H9 (cell line): ENCODE results near the gene PRRC2B. TPM values are rescaled to one million over a fixed set of nuclear protein-coding genes. Genes with fewer than 3 reads are reported as not detected.

ENCODE experiments used
- DNase-seq: peaks from one replicate; pipeline ENCODE4 v3.0.0-alpha.2; 2017
- H2AFZ ChIP-seq: one replicate; pipeline ENCODE4 v1.6.1; 2013; ENCODE audit warnings: mild to moderate bottlenecking, low read length, control low read depth, moderate library complexity
- H2AK5ac ChIP-seq: 2 replicates; pipeline ENCODE4 v1.6.1; 2013; ENCODE audit warnings: low read length, control low read depth, mixed read lengths; ENCODE audit not compliant: insufficient read length
- H2BK120ac ChIP-seq: one replicate; pipeline ENCODE4 v1.6.1; 2013; ENCODE audit warnings: low read depth, mild to moderate bottlenecking, low read length, control low read depth, inconsistent platforms; ENCODE audit not compliant: poor library complexity, severe bottlenecking
- H2BK12ac ChIP-seq: 2 replicates; pipeline ENCODE4 v1.6.1; 2013; ENCODE audit warnings: low read length, control low read depth, mixed read lengths, low read depth; ENCODE audit not compliant: insufficient read length
- H2BK15ac ChIP-seq: 2 replicates; pipeline ENCODE4 v1.6.1; 2013; ENCODE audit warnings: low read depth, low read length, control low read depth
- H2BK20ac ChIP-seq: one replicate; pipeline ENCODE4 v1.6.1; 2013; ENCODE audit warnings: low read depth, mild to moderate bottlenecking, low read length, control low read depth, inconsistent platforms; ENCODE audit not compliant: poor library complexity, severe bottlenecking
- H2BK5ac ChIP-seq: 2 replicates; pipeline ENCODE4 v1.6.1; 2013; ENCODE audit warnings: low read length, control low read depth, mixed read lengths; ENCODE audit not compliant: insufficient read length
- H3K14ac ChIP-seq: 2 replicates; pipeline ENCODE4 v1.6.1; 2013; ENCODE audit warnings: low read length, control low read depth; ENCODE audit not compliant: insufficient read depth
- H3K18ac ChIP-seq: 2 replicates; pipeline ENCODE4 v1.6.1; 2013; ENCODE audit warnings: low read depth, mild to moderate bottlenecking, mixed read lengths, low read length, control low read depth; ENCODE audit not compliant: insufficient read length
- H3K23ac ChIP-seq: 2 replicates; pipeline ENCODE4 v1.6.1; 2013; ENCODE audit warnings: low read length, control low read depth, mixed read lengths, low read depth; ENCODE audit not compliant: insufficient read length
- H3K23me2 ChIP-seq: 2 replicates; pipeline ENCODE4 v1.6.1; 2013; ENCODE audit warnings: low read depth, mild to moderate bottlenecking, mixed read lengths, low read length, control low read depth; ENCODE audit not compliant: insufficient read length, poor library complexity, severe bottlenecking
- H3K27ac ChIP-seq: 2 replicates; pipeline ENCODE4 v1.5.1; 2013; ENCODE audit warnings: low read length, control low read depth, mixed read lengths, low read depth; ENCODE audit not compliant: insufficient read length
- H3K27me3 ChIP-seq: 2 replicates; pipeline ENCODE4 v1.6.1; 2013; ENCODE audit warnings: low read length, control low read depth, inconsistent platforms; ENCODE audit not compliant: insufficient read depth
- H3K4ac ChIP-seq: 2 replicates; pipeline ENCODE4 v1.6.1; 2013; ENCODE audit warnings: low read depth, mild to moderate bottlenecking, control low read depth, inconsistent platforms, low read length, moderate library complexity
- H3K4me1 ChIP-seq: 2 replicates; pipeline ENCODE4 v1.6.1; 2013; ENCODE audit warnings: low read length, control low read depth, inconsistent platforms; ENCODE audit not compliant: insufficient read depth
- H3K4me2 ChIP-seq: 2 replicates; pipeline ENCODE4 v1.6.1; 2013; ENCODE audit warnings: low read length, control low read depth, mixed read lengths; ENCODE audit not compliant: insufficient read length, insufficient read depth
- H3K56ac ChIP-seq: 2 replicates; pipeline ENCODE4 v1.6.1; 2013; ENCODE audit warnings: low read depth, mild to moderate bottlenecking, mixed read lengths, low read length, control low read depth; ENCODE audit not compliant: insufficient read length
- H3K79me1 ChIP-seq: 2 replicates; pipeline ENCODE4 v1.6.1; 2013; ENCODE audit warnings: low read depth, mild to moderate bottlenecking, moderate library complexity, low read length, control low read depth, inconsistent platforms; ENCODE audit not compliant: insufficient read depth, poor library complexity, severe bottlenecking
- H3K79me2 ChIP-seq: 2 replicates; pipeline ENCODE4 v1.6.1; 2013; ENCODE audit warnings: low read length, control low read depth, inconsistent platforms; ENCODE audit not compliant: insufficient read depth
- H3K9ac ChIP-seq: 2 replicates; pipeline ENCODE4 v1.6.1; 2013; ENCODE audit warnings: low read length, control low read depth, mixed read lengths; ENCODE audit not compliant: insufficient read length; ENCODE audit errors: extremely low read depth
- H3K9me3 ChIP-seq: one replicate; pipeline ENCODE4 v1.6.1; 2013; ENCODE audit warnings: low read depth, low read length, inconsistent platforms; ENCODE audit not compliant: control insufficient read depth
- H3T11ph ChIP-seq: one replicate; pipeline ENCODE4 v1.6.1; 2013; ENCODE audit warnings: mild to moderate bottlenecking, low read length, control low read depth, inconsistent platforms
- H4K20me1 ChIP-seq: one replicate; pipeline ENCODE4 v1.6.1; 2013; ENCODE audit not compliant: control insufficient read depth, insufficient read length, insufficient read depth
- H4K5ac ChIP-seq: 2 replicates; pipeline ENCODE4 v1.6.1; 2013; ENCODE audit warnings: low read depth, mild to moderate bottlenecking, mixed read lengths, low read length, control low read depth; ENCODE audit not compliant: insufficient read length
- H4K8ac ChIP-seq: replicated peaks from 2 replicates; pipeline ENCODE4 v1.6.1; 2013; ENCODE audit warnings: low read length, control low read depth, mixed read lengths, low read depth; ENCODE audit not compliant: insufficient read length
- H4K91ac ChIP-seq: 2 replicates; pipeline ENCODE4 v1.6.1; 2013; ENCODE audit warnings: low read depth, mild to moderate bottlenecking, moderate library complexity, mixed read lengths, low read length, control low read depth; ENCODE audit not compliant: insufficient read length
- H3K27ac Mint-ChIP-seq, 3 experiments: 2 replicates in 2 of 3; 3 replicates in 1 of 3; pipeline ENCODE4 v1.8.0; 2020 to 2021; ENCODE audit warnings: mixed read lengths in 3 of 3, mild to moderate bottlenecking in 1 of 3, moderate library complexity in 1 of 3
- H3K27me3 Mint-ChIP-seq: 2 replicates; pipeline ENCODE4 v1.8.0; 2021; ENCODE audit warnings: low read depth, mild to moderate bottlenecking, moderate library complexity, mixed read lengths
- H3K36me3 Mint-ChIP-seq, 3 experiments: 2 replicates in 2 of 3; 3 replicates in 1 of 3; pipeline ENCODE4 v1.8.0; 2020 to 2021; ENCODE audit warnings: low read depth in 3 of 3, mixed read lengths in 3 of 3; ENCODE audit not compliant: insufficient read depth in 1 of 3
- H3K4me1 Mint-ChIP-seq, 2 experiments: 2 replicates each; pipeline ENCODE4 v1.8.0; 2020; ENCODE audit warnings: mixed read lengths in 2 of 2
- H3K4me3 Mint-ChIP-seq, 2 experiments: 2 replicates in 1 of 2; 3 replicates in 1 of 2; pipeline ENCODE4 v1.8.0; 2020 to 2021; ENCODE audit warnings: mild to moderate bottlenecking in 2 of 2, mixed read lengths in 2 of 2, moderate library complexity in 1 of 2
- H3K9me3 Mint-ChIP-seq, 2 experiments: 2 replicates in 1 of 2; 3 replicates in 1 of 2; pipeline ENCODE4 v1.8.0; 2020; ENCODE audit warnings: mild to moderate bottlenecking in 2 of 2, mixed read lengths in 2 of 2, moderate library complexity in 1 of 2
- CTCF ChIP-seq: fragments of 200-600 bp; sonication (generic); conservative IDR thresholded peaks from 3 replicates; pipeline ENCODE4 v1.8.0; 2021; ENCODE audit warnings: antibody characterized with exemption, mild to moderate bottlenecking
- WGBS: extraction: QIAGEN DNeasy Blood & Tissue Kit; methylation state at CpG from one replicate; pipeline ENCODE4 v1.1.7; 2013; ENCODE audit warnings: missing lambda C conversion rate, low lambda C conversion rate, mixed read lengths; ENCODE audit not compliant: insufficient read length; ENCODE audit errors: extremely low coverage; 5-methylcytosine and 5-hydroxymethylcytosine counted together
- total RNA-seq: library from RNA; stranded (reverse); gene quantifications from 2 replicates; pipeline ENCODE4 v1.2.1, GENCODE V29; 2021

PRRC2B gene
- total RNA-seq, 1 experiment from 2014 or later, result 251 TPM

- peak; percentile 88 for DNase-seq
- no CpG with 5 or more reads among the region's 8 CpGs for WGBS
- Histone ChIP-seq H2AK5ac (no peak overlapping the region), H3K18ac (no peak overlapping the region), H2BK12ac (no peak overlapping the region), H3K27me3 (no peaks in the 10 kb centered on the region), H3T11ph (no peak overlapping the region), H2BK20ac (no peak overlapping the region), H4K20me1 (no peaks in the 10 kb centered on the region), H3K9ac (no peak overlapping the region), H3K56ac (no peak overlapping the region), H3K79me1 (peaks cover 8% of the 10 kb centered on the region), H2BK5ac (no peak overlapping the region), H3K4me2 (peak overlapping the region; percentile 9), H2AFZ (no peak overlapping the region), H4K91ac (no peak overlapping the region), H3K23ac (no peak overlapping the region), H2BK15ac (no peak overlapping the region), H3K23me2 (no peaks in the 10 kb centered on the region), H3K27ac (peak overlapping the region; percentile 64), H4K8ac (no peak overlapping the region), H4K5ac (no peak overlapping the region), H3K9me3 (no peaks in the 10 kb centered on the region), H3K4me1 (peaks cover 17% of the 10 kb centered on the region; the same call in 1 of the 2 replicates), H3K4ac (no peak overlapping the region), H3K79me2 (peaks cover 16% of the 10 kb centered on the region), H2BK120ac (no peak overlapping the region), H3K14ac (no peak overlapping the region)
- no peak for TF ChIP-seq CTCF
- H3K27me3 Mint-ChIP-seq, result no peaks in the 10 kb centered on the region
- H3K4me3 Mint-ChIP-seq, result peak overlapping the region; percentile 31 to 47; a peak in 4 of 5 replicates
- H3K4me1 Mint-ChIP-seq, result peaks cover 63 to 72% of the 10 kb centered on the region in 2 experiments
- H3K27ac Mint-ChIP-seq, result peak overlapping the region; percentile 85 to 94 (median 92)
- no peaks in the 10 kb centered on the region for H3K9me3 Mint-ChIP-seq
- H3K36me3 Mint-ChIP-seq, result peaks cover 52 to 98% (median 94%) of the 10 kb centered on the region in 3 experiments
Measured at GRCh38 chr9:131436865-131437271, 43.0 kb downstream of the PRRC2B start.
